Left ventricle myocardium inferior (tissue), 1 donor: ENCODE results near the gene ADCY5. TPM values are rescaled to one million over a fixed set of nuclear protein-coding genes. Genes with fewer than 3 reads are reported as not detected.

Source experiments
- DNase-seq: peaks from one replicate; pipeline ENCODE4 v3.0.0-alpha.2; 2020
- H3K27ac ChIP-seq: fragments of 200-600 bp; replicated peaks from 2 replicates; pipeline ENCODE4 v1.8.0; 2021
- H3K27me3 ChIP-seq: fragments of 200-600 bp; 2 replicates; pipeline ENCODE4 v1.8.0; 2021; ENCODE audit warnings: low read depth
- H3K36me3 ChIP-seq: fragments of 200-600 bp; 2 replicates; pipeline ENCODE4 v1.8.0; 2021
- H3K4me1 ChIP-seq: fragments of 200-600 bp; 2 replicates; pipeline ENCODE4 v1.8.0; 2021
- H3K4me3 ChIP-seq: fragments of 200-600 bp; 2 replicates; pipeline ENCODE4 v1.8.0; 2021; ENCODE audit warnings: mild to moderate bottlenecking, moderate library complexity
- H3K9me3 ChIP-seq: fragments of 200-600 bp; replicated peaks from 2 replicates; pipeline ENCODE4 v1.8.0; 2021
- intact Hi-C: fragments of 100-400 bp; cut with micrococcal nuclease; formaldehyde crosslinking; loops from one replicate; pipeline ENCODE4 v1.11.0; 2022
- total RNA-seq: library from RNA; stranded (reverse); fragmentation: NEBNext Ultra II Directional; extraction: Animal tissue kit (Norgen Biotek cat#: 25700); gene quantifications from one replicate; pipeline ENCODE4 v1.2.1, GENCODE V29; 2021
- TF ChIP-seq, protein P1 (sequence below): fragments of 200-600 bp; IDR thresholded peaks from 2 replicates; pipeline ENCODE4 v1.8.0; 2021; ENCODE audit warnings: antibody characterized with exemption, mild to moderate bottlenecking, borderline replicate concordance
- donor health status: DM: no; HTN: yes; CAD: no; lungs with severe emphysema.

Gene ADCY5
- total RNA-seq, 1 donor from 2014 or later: 249 TPM

DNA sequence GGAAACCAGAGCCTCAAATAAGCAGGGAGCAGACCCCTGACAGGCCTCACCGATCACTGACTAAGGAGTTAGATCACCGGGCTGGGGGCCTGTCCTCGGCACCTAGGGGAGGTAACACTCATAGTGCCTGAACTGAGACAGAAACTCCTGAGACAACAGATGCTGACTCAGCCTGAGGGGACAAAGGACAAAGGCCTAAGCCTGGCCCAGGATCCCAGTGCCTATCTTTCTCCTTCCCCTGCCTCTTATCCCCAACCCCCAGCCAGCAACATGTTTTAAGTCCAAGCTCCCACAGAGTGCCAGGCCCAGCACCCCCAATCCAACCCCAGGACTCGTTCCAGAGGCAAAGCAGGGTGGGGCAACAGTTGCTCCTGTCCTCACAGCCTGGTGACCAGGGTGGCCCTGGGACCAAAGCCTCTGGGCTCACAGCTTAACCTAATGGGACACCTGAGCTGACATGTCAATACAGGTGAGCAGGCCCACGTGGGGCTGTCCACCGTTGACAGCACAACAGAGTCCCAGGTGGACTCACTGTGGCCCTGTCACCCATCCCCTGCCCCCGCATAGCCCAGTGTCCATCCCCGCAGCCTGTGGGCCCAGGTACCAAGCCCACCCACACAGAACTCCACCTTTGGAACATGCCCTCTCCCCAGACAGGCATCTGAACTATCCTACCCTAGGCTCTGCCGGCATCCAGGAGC, 37.4 kb downstream of the ADCY5 start:
- peak overlapping the region; percentile 89 for H3K27ac ChIP-seq
- intact Hi-C loops: no loop called here
- H3K36me3 ChIP-seq: no peaks in the 10 kb centered on the region
- H3K9me3 ChIP-seq: no peaks in the 10 kb centered on the region
- TF ChIP-seq, protein P1, sequence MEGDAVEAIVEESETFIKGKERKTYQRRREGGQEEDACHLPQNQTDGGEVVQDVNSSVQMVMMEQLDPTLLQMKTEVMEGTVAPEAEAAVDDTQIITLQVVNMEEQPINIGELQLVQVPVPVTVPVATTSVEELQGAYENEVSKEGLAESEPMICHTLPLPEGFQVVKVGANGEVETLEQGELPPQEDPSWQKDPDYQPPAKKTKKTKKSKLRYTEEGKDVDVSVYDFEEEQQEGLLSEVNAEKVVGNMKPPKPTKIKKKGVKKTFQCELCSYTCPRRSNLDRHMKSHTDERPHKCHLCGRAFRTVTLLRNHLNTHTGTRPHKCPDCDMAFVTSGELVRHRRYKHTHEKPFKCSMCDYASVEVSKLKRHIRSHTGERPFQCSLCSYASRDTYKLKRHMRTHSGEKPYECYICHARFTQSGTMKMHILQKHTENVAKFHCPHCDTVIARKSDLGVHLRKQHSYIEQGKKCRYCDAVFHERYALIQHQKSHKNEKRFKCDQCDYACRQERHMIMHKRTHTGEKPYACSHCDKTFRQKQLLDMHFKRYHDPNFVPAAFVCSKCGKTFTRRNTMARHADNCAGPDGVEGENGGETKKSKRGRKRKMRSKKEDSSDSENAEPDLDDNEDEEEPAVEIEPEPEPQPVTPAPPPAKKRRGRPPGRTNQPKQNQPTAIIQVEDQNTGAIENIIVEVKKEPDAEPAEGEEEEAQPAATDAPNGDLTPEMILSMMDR: no peak
- H3K27me3 ChIP-seq: no peaks in the 10 kb centered on the region
- H3K4me3 ChIP-seq: peak overlapping the region; percentile 49
- no peak for DNase-seq
- peaks cover 99% of the 10 kb centered on the region for H3K4me1 ChIP-seq

DNA sequence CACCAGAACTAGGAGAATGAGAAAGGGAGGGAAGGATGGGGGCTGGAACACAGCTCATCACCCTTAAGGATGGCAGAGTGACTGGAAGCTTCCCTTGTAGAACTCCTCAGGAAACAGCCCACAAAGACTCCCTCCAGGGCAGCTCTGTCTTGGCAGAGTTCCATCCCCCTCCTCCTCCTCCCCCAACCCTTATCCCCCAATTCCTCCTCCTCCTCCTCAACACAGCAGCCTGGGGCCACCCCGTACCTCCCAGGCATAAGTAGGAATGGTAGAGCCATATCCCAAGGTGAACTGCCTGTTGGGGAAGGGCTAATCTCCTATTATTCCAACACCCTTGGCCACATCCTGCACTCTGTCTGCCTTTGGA, 38.8 kb downstream of the ADCY5 start:
- Histone ChIP-seq H3K4me3 (no peak overlapping the region), H3K4me1 (peaks cover 99% of the 10 kb centered on the region), H3K9me3 (no peaks in the 10 kb centered on the region), H3K27ac (peak overlapping the region; percentile 89), H3K27me3 (no peaks in the 10 kb centered on the region), H3K36me3 (no peaks in the 10 kb centered on the region)
- intact Hi-C loops: no loop called here
- no peak for DNase-seq
- TF ChIP-seq, protein P1: no peak

DNA sequence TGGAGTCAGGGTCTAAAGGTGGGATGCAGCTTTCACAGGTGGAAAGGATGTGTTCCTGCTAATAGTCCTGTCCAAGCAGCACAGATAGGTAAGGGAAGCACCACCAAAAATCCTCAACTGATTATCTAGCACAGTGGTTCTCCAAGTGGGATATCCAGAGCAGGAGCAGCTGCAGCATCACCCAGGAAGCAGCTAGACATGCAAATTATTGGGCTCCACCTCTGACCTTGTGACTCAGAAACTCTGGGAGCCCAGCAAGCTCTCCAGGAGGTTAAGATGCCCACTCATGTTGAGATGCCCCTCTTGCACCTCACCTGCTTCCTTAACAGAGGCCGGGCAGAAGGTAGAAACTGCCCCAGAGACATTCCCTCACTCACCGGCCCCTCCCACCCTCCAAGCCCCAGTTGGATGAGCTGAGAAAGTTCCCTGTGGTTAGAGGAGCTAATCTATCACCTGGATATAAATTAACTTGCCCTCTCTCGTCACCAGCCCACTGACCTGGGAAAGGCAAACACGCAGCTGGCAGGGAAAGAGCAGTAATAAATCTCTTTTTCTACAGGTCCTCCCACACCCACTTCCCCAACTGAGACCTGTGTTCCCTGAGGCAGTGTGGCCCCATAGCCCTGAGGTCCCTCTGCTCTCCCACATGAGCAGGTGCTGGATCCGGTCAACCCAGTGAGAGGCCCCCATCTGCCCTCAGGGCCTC, 39.3 kb downstream of the ADCY5 start:
- no peak for DNase-seq

DNA sequence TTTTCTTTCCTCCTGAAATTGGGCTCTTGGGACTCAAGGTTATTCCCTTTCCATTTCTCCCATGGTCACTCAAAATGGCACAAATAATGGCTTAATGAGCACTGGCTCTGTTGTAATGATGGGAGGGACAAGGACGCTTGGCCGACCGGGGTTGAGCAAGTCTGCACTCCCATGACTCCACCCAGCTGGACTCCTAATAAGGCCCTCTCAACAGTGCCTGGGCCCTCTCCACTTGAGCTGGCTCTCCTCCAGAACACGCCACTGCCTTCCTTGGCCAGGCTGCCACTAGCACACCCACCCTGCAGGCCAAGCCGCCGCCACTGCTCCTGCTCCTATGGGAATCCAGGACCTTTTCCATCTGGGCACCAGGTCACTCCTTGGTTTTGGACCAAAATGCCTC, 42.3 kb downstream of the ADCY5 start:
- peak overlapping the region; percentile 89 for H3K27ac ChIP-seq
- H3K4me1 ChIP-seq: peaks cover 96% of the 10 kb centered on the region
- no peaks in the 10 kb centered on the region for H3K27me3 ChIP-seq
- H3K36me3 ChIP-seq: no peaks in the 10 kb centered on the region
- intact Hi-C loops: no loop called here
- no peaks in the 10 kb centered on the region for H3K9me3 ChIP-seq
- H3K4me3 ChIP-seq: no peak overlapping the region
- peak; percentile 88 for DNase-seq
- TF ChIP-seq, protein P1: peak; percentile 8

More for the DNA sequence above, 39.3 kb downstream of the ADCY5 start:
- Histone ChIP-seq H3K36me3 (no peaks in the 10 kb centered on the region), H3K27ac (peak overlapping the region; percentile 89), H3K9me3 (no peaks in the 10 kb centered on the region), H3K27me3 (no peaks in the 10 kb centered on the region), H3K4me3 (no peak overlapping the region), H3K4me1 (peaks cover 99% of the 10 kb centered on the region)
- TF ChIP-seq, protein P1: no peak
- intact Hi-C loops: no loop called here

DNA sequence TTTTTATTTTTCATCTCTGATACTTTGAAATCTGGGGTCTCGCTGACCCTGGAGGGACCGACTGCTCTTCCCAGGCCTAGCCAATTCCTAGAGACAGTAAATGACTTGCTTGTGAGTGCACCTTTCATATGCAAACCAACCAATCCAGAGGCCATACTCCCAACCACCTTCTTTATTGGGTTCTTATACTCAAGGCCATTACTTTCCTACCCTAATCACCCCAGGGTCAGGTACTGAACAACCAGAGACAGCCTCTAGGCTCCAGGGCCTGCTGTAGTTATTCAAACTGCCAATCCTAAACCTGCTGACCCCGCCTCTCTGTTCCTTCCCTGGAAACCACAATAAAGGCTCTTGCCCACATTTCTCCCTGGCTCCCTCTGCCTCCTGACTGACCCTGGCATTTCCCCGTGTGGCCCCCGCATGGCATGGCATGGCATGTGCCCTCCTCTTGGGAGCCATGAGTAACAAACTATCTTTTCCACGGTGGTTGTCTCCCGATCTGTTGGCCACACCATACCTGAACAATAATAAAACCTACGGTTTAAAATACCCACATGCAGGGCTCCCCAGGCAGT, 42.9 kb downstream of the ADCY5 start:
- Histone ChIP-seq H3K36me3 (no peaks in the 10 kb centered on the region), H3K4me3 (no peak overlapping the region), H3K27ac (peak overlapping the region; percentile 89), H3K9me3 (no peaks in the 10 kb centered on the region), H3K27me3 (no peaks in the 10 kb centered on the region), H3K4me1 (peaks cover 96% of the 10 kb centered on the region)
- TF ChIP-seq, protein P1: no peak
- intact Hi-C loops: no loop called here
- no peak for DNase-seq
